ENCODE measurements around the gene LRIG1.

DNA sequence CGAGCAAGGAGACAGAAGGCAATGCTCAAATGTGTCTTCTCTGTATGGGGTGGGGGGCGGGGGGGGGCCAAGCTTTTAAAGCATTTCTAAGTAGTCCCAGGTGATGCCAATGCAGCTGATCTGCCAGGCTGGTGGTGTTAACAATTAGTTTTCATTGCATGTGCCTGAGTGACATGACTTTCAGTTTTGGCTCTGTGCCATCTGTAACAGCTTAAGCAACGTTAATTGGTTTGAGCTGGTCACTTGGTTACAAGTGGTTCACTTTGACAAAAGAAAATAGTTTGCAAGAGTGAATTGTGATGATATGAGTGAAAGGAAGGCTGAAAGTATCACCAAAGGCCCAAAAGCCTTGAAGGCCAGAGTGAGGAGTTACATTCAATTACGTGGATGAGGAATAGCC, 26.4 kb upstream of the LRIG1 start:
- TF ChIP-seq, protein P1, sequence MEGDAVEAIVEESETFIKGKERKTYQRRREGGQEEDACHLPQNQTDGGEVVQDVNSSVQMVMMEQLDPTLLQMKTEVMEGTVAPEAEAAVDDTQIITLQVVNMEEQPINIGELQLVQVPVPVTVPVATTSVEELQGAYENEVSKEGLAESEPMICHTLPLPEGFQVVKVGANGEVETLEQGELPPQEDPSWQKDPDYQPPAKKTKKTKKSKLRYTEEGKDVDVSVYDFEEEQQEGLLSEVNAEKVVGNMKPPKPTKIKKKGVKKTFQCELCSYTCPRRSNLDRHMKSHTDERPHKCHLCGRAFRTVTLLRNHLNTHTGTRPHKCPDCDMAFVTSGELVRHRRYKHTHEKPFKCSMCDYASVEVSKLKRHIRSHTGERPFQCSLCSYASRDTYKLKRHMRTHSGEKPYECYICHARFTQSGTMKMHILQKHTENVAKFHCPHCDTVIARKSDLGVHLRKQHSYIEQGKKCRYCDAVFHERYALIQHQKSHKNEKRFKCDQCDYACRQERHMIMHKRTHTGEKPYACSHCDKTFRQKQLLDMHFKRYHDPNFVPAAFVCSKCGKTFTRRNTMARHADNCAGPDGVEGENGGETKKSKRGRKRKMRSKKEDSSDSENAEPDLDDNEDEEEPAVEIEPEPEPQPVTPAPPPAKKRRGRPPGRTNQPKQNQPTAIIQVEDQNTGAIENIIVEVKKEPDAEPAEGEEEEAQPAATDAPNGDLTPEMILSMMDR (conservative IDR thresholded peaks at IDR 0.05; ENCODE audit: low read depth, low read length) = no peak
- no peak for TF ChIP-seq EZH2 (IDR thresholded peaks at IDR 0.05; ENCODE audit: borderline replicate concordance, low read depth, low read length, poor library complexity, severe bottlenecking)

All from A673 (cell line).